Astrocyte (in vitro differentiated cells and primary cell): ENCODE measurements around the gene JCHAIN.

Experiments
- EZH2 ChIP-seq: IDR thresholded peaks from 2 replicates; pipeline ENCODE4 v1.6.1; 2012; ENCODE audit warnings: mild to moderate bottlenecking, low read length, inconsistent platforms; ENCODE audit not compliant: insufficient read depth
- TF ChIP-seq, protein P1 (sequence below): IDR thresholded peaks from 2 replicates; pipeline ENCODE4 v1.5.1; 2011; ENCODE audit warnings: low read depth, mild to moderate bottlenecking, inconsistent platforms, low read length, moderate library complexity; ENCODE audit not compliant: insufficient read depth

DNA sequence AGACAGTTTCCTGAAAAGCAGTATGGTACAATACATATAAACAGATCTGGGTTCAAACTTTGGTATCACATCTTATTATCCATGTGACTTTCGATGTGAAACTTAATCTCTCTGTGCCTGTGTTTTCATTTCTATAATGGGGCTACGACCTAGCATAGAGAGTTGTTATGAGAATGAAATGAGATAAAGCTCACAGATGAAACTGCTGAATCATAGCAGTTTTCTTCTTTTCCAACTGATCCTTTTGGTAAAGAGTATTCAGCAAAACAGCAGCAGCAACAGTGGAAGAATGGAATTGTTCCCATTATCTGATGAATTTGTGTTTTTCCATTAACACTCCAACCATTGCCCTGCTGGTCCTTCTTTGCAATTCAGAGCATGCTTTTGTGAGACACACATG lies 58.0 kb downstream of the JCHAIN start:
- no peak for TF ChIP-seq EZH2
- TF ChIP-seq, protein P1, sequence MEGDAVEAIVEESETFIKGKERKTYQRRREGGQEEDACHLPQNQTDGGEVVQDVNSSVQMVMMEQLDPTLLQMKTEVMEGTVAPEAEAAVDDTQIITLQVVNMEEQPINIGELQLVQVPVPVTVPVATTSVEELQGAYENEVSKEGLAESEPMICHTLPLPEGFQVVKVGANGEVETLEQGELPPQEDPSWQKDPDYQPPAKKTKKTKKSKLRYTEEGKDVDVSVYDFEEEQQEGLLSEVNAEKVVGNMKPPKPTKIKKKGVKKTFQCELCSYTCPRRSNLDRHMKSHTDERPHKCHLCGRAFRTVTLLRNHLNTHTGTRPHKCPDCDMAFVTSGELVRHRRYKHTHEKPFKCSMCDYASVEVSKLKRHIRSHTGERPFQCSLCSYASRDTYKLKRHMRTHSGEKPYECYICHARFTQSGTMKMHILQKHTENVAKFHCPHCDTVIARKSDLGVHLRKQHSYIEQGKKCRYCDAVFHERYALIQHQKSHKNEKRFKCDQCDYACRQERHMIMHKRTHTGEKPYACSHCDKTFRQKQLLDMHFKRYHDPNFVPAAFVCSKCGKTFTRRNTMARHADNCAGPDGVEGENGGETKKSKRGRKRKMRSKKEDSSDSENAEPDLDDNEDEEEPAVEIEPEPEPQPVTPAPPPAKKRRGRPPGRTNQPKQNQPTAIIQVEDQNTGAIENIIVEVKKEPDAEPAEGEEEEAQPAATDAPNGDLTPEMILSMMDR = no peak
